Lower leg skin (tissue), 3 donors: Measurements from ENCODE around the gene GHRL.

Source experiments
- CTCF ChIP-seq, 3 donors: fragments of 450-650 bp; IDR thresholded peaks; one replicate each; pipeline ENCODE4 v1.5.1; 2016; ENCODE audit warnings: antibody characterized with exemption in 3 of 3, mild to moderate bottlenecking in 3 of 3, moderate library complexity in 2 of 3
- POLR2A ChIP-seq, 2 donors: fragments of 450-650 bp; IDR thresholded peaks; one replicate each; pipeline ENCODE4 v1.6.1; 2016 to 2017; ENCODE audit warnings: antibody characterized with exemption in 2 of 2, mild to moderate bottlenecking in 1 of 2, moderate library complexity in 1 of 2

GRCh38 chr3:10308678-10309077, 15.9 kb upstream of the GHRL start:
- TF ChIP-seq CTCF (IDR thresholded peaks at IDR 0.05) (no peak), POLR2A (IDR thresholded peaks at IDR 0.05) (no peak)
